ENCODE data around the gene DPP4. TPM values are rescaled to one million over a fixed set of nuclear protein-coding genes. Genes with fewer than 3 reads are reported as not detected.
"Not testable (repeated sequence)": the region's sequence is repeated elsewhere in the genome, so short reads cannot be mapped to it uniquely, and the experiment has no call there.

Gene DPP4
- total RNA-seq, 2 donors from 2014 or later, result 0.99 to 7.5 TPM

- Histone ChIP-seq H3K27me3 (no peaks in the 10 kb centered on the region), H3K36me3 (replicated peaks in 1 of 2; ENCODE audit: insufficient read depth in 1 of 2, low read depth in 2 of 2) (no peaks in the 10 kb centered on the region), H3K27ac (no peak overlapping the region), H3K9me3 (peaks cover 0 to 12% (median 0%) of the 10 kb centered on the region in 3 donors), H3K4me1 (no peaks in the 10 kb centered on the region), H3K4me3 (no peak overlapping the region)
- TF ChIP-seq POLR2A (IDR thresholded peaks at IDR 0.05), result no peak
- no peak for TF ChIP-seq CTCF (IDR thresholded peaks at IDR 0.05)
- WGBS, 2 donors, result 95% methylated on average over 2 of the region's 2 CpGs
- intact Hi-C loops (cut with DNase I), result no loop called here
- ATAC-seq (no peak), DNase-seq (no peak)
Observed at GRCh38 chr2:162056796-162057399, 17.1 kb downstream of the DPP4 start.

GRCh38 chr2:162053808-162054155 is 20.2 kb downstream of the DPP4 start:
- Histone ChIP-seq H3K27me3 (no peaks in the 10 kb centered on the region), H3K9me3 (peaks cover 0 to 12% (median 0%) of the 10 kb centered on the region in 3 donors), H3K27ac (no peak overlapping the region), H3K36me3 (replicated peaks in 1 of 2; ENCODE audit: insufficient read depth in 1 of 2, low read depth in 2 of 2) (no peaks in the 10 kb centered on the region), H3K4me3 (no peak overlapping the region), H3K4me1 (no peaks in the 10 kb centered on the region)
- TF ChIP-seq POLR2A (IDR thresholded peaks at IDR 0.05), result no peak
- no peak for TF ChIP-seq CTCF (IDR thresholded peaks at IDR 0.05)
- WGBS, 2 donors, result 78 to 95% methylated on average over 1 to 4 of the region's 4 CpGs
- ATAC-seq, result no peak
- intact Hi-C loops (cut with DNase I), result no loop called here
- DNase-seq, result no peak

DNA sequence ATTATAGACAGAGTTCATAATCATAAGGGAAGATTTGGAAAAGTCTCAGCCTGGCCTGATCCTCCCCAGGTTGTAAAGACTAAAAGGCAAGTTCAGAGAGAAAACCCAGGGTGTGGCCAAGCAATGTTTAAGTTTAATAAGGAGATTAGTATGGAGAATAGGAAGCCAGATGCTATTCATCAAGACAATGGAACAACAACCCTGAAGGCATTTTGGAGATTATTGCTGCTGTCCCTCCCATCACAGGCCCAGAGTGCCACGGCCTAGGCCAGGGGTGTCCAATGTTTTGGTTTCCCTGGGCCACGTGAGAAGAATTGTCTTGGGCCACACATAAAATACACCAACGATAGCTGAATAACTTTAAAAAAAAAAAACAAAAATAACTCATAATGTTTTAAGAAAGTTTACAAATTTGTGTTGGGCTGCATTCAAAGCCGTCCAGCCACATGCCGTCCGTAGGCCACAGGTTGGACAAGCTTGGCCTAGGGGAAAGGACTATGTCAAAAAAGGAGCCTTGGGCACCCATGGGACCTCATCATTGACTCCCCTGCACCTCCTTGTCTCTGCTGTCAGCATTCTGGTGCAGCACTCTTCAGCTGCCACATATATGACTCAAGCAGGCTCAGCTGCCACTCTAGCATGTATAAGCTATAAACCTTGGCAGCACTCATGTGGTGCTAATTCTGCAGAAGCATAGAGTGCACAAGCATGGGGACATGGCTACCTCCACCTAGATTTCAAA is 20.8 kb downstream of the DPP4 start:
- no peak overlapping the region for H3K4me3 ChIP-seq
- H3K9me3 ChIP-seq, result peaks cover 0 to 12% (median 0%) of the 10 kb centered on the region in 3 donors
- no peaks in the 10 kb centered on the region for H3K4me1 ChIP-seq
- H3K27ac ChIP-seq, result no peak overlapping the region
- H3K36me3 ChIP-seq (replicated peaks in 1 of 2; ENCODE audit: insufficient read depth in 1 of 2, low read depth in 2 of 2), result no peaks in the 10 kb centered on the region
- ATAC-seq (no peak), DNase-seq (no peak)
- intact Hi-C loops (cut with DNase I), result no loop called here
- TF ChIP-seq CTCF (IDR thresholded peaks at IDR 0.05), result no peak
- no peaks in the 10 kb centered on the region for H3K27me3 ChIP-seq
- 87 to 90% methylated on average over 6 of the region's 6 CpGs for WGBS, 2 donors

GRCh38 chr2:162050513-162050961 is 23.5 kb downstream of the DPP4 start:
- no peak for ATAC-seq
- no peaks in the 10 kb centered on the region for H3K27me3 ChIP-seq
- H3K9me3 ChIP-seq, result no peaks in the 10 kb centered on the region
- intact Hi-C loops (cut with DNase I), result no loop called here
- no peak for DNase-seq
- H3K4me3 ChIP-seq, result no peak overlapping the region
- H3K4me1 ChIP-seq, result no peaks in the 10 kb centered on the region
- TF ChIP-seq CTCF (IDR thresholded peaks at IDR 0.05) (no peak), POLR2A (IDR thresholded peaks at IDR 0.05) (no peak)
- no peak overlapping the region for H3K27ac ChIP-seq
- H3K36me3 ChIP-seq (replicated peaks in 1 of 2; ENCODE audit: insufficient read depth in 1 of 2, low read depth in 2 of 2), result no peaks in the 10 kb centered on the region
- WGBS, 2 donors, result 39 to 44% methylated on average over 8 of the region's 8 CpGs

- intact Hi-C loops (cut with DNase I); DNase-seq; H3K9me3 ChIP-seq; H3K4me1 ChIP-seq; H3K36me3 ChIP-seq (replicated peaks in 1 of 2; ENCODE audit: insufficient read depth in 1 of 2, low read depth in 2 of 2); H3K27ac ChIP-seq; H3K27me3 ChIP-seq; H3K4me3 ChIP-seq; ATAC-seq: not testable (repeated sequence)
- 80 to 82% methylated on average over 3 of the region's 3 CpGs for WGBS, 2 donors
Observed at GRCh38 chr2:162049089-162049488, 24.9 kb downstream of the DPP4 start.
